ENCODE data around the gene OR1F1.
"Not testable (repeated sequence)": the region's sequence is repeated elsewhere in the genome, so short reads cannot be mapped to it uniquely, and the experiment has no call there.

Gene OR1F1

DNA sequence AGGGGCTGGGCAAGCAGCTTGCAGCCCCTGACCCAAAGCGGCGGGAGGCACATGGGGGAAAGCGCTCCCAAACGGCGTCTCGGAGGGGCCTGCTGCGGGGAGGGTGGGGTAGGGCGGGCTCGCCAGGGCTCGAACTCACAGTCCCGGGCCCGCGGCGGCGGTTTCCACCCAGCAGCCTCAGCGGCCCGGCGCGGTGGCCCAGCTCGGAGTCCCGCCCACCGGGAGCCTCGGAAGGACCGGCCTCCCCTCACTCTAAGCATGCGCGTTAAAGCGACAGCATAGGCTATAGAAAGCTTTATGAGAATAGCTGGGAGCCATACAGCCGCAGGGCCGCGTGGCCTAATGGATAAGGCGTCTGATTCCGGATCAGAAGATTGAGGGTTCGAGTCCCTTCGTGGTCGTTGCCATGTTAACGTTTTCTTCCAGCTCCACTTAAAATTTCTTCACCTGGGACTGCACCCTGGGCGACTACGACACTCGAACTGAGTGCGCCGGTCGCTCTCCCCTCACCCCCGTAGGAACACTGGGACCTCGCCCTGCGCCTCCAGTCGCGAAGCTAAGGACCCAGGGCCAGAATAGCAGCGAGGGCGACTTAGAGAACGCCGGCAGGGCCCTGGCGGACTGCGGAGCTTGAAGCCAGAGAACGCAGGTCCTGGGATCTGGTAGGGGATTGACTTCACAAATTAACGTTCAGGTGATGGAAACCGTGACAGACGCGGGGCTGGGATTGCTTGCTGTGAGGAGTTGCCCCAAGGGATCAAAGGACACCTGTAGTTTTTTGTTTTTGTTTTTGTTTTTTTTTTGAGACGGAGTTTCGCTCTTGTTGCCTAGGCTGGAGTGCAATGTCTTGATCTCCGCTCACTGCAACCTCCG is 37.4 kb upstream of the OR1F1 start:
- peak; percentile 95 for DNase-seq (ENCODE audit: low spot score)

DNA sequence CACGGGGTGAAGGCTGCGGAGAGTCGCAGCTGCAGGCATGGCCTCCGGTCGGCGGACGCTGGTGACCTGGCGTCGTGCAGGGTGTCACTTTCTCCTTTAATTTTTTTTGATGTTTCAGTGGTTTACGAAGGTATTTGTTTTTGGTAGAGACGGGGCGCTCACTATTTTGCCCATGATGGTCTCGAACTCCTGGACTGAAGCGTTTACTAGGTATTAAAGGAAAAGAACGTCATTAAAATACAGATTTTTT is 36.1 kb upstream of the OR1F1 start:
- DNase-seq (ENCODE audit: low spot score) = no peak

DNA sequence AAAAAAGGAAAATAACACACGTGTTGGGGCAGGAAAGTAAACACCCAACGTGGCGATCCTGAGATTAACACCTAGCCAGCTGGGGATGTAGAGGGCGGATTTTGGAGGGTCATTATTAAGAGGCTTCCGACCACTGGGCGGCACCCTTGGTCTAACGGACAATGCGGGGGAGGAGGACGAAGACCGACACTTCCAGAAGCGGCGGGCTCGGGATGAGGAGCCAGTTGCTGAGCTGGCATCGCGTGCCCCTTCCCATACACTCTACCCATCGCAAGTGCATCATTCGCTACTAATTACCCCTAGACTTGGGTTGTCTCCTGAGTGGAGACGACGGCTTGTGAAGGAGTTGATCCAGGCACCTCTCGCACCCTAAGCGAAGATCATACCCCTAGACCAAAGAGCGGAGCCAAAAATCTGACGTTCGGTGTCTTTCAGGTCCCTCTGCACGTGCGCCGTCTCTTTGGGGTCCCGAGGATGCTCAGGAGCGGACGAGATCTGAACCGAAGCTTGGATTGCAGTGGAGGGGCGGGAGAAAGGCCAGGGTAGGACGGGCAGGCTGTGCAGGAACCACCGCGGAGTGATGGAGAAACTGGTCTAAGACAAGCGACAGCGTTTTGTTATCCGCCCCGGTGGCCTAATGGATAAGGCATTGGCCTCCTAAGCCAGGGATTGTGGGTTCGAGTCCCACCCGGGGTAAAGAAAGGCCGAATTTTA is 35.6 kb upstream of the OR1F1 start:
- peak; percentile 30 for DNase-seq (ENCODE audit: low spot score)

DNA sequence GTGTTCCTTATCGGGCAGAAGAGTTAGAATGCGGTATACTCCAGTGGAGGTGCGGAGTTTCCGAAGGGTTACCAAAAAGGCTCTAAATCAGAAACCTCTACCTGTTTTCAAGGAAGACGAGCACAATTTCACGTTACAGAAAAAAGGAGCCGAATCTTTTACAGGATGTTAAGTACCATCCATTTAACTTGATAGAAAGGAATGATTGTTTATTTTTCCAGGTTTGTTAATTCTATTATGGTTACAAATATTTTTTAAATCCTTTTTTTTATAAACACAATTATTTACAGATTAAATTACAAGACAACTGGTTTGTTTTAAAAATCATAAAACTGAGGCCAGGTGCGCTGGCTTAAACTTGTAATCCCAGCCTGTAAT is 35.0 kb upstream of the OR1F1 start:
- no peak for DNase-seq (ENCODE audit: low spot score)

DNA sequence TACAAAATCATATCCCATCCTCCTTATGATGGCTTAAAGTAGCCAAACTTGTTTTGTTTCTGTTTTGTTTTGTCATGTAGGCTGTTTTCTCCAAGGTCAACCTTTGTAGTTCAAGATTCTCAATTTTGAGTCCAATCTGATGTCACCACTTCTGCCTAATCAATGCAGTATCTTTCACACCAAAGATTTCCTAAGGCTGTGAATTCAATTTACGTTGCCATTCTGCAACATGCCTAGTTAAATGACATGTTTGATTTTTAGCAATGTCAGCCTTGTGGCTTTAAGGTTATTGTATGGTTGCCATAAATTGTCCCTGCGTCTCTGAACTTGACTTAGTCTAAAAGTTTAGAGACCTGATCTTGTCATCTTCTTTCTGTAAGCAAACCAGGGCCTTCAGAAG is 32.8 kb upstream of the OR1F1 start:
- no peak for DNase-seq (ENCODE audit: low spot score)

DNA sequence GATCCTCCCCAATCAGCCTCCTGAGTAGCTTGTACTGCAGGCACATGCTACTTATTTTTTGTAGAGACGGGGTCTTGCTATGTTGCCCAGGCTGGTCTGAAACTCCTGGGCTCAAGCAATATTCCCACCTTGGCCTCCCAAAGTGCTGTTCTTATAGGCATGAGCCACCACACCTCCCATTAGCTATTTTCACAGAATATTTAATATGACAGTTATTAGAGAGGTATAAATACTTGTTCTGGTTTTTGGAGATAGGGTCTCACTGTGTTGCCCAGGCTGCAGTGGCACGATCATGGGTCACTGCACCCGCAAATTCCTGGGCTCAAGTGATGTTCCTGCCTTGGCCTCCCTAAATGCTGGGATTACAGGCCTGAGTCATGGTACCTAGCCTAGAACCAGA is 32.0 kb upstream of the OR1F1 start:
- no peak for DNase-seq (ENCODE audit: low spot score)

DNA sequence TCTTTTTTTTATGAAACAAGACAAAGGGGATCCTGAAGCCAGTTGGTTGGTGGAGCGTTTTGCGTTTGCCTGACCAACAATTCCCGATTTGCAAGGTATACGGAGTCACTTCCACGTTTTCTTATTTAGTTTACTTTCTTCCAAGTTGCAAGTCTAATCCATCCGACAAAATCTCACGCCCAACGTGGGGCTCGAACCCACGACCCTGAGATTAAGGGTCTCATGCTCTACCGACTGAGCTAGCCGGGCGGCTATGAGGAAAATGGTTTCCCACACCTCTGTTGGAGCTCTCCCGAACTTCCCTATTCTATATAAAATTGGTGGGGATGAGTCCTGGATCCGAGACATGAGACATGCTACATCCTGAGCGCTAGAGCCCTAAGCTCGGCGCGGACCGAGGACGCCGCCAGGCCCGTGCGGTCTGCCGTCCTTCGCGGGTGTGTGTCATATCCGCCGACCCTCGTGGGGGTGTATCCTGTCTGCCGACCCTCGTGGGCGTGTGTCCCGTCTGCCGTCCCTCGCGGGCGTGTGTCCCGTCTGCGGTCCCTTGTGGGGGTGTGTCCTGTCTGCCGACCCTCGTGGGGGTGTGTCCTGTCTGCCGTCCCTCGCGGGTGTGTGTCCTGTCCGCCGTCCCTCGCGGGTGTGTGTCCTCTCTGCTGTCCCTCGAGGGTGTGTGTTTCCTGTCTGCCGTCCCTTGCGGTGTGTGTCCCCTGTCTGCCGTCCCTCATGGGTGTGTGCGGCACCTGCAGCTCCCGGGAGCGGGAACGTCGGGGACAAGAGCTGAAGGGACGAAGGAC is 30.6 kb upstream of the OR1F1 start:
- DNase-seq (ENCODE audit: low spot score) = peak; percentile 26

DNA sequence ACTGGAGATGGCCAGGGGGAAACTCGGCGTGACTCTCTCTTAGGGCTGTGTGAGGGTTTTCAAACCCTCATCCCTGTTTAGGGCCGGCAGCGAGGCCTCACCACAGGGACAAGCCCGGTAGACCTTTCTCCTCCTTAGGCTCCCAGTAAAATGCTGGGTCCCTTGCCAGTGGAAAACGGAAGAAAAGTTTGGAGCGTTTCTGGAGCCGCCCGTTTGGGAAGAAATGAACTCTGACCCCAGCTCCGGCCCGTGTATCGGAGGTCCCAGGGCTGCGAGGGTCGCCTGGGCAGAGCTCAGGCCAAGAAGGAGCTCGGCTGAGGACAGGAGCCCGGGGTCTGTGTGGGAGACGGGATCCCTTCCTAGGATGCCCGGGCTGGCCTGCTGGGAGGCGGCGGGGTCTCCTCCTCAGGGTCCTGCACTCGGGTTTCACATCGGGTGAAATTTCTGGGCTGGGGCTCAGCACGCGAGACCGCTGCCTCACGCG is 29.9 kb upstream of the OR1F1 start:
- no peak for DNase-seq (ENCODE audit: low spot score)

DNA sequence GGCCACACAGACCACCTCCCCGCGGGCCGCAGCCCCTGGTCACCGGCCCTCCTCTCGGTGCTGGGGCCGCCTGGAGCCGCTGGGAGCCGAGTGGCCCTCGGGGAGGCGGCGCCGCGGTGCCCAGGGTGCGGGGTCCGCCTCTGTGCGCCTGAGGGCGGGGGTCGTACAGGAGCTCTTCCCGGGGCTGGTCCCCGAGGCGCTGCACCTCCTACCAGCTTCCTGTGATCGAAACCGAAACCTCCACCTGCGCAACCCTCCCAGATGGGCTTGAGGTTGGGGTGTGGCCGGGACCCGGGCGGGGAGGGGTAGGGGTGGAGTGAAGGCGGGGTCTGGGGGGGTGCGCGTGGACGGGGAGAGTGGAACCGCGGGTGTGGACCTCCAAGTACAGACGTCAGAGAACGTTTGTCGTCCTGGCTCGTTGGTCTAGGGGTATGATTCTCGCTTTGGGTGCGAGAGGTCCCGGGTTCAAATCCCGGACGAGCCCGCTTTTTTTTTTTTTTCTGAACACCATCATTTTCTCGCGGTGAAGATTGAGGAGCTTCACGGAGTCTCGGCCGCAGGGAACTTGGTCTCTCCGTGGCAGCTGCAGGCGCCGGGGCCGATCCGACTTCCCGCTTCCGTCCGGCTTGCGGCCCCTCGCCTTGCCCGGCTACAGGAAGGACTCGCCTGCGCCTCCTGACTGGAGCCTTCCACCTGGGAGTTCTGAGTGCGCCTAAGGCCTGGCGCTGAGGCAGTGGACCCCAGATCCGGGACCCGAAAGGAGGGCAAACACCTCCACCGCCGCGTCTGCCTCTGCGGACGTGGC is 29.3 kb upstream of the OR1F1 start:
- peak; percentile 90 for DNase-seq (ENCODE audit: low spot score)

DNA sequence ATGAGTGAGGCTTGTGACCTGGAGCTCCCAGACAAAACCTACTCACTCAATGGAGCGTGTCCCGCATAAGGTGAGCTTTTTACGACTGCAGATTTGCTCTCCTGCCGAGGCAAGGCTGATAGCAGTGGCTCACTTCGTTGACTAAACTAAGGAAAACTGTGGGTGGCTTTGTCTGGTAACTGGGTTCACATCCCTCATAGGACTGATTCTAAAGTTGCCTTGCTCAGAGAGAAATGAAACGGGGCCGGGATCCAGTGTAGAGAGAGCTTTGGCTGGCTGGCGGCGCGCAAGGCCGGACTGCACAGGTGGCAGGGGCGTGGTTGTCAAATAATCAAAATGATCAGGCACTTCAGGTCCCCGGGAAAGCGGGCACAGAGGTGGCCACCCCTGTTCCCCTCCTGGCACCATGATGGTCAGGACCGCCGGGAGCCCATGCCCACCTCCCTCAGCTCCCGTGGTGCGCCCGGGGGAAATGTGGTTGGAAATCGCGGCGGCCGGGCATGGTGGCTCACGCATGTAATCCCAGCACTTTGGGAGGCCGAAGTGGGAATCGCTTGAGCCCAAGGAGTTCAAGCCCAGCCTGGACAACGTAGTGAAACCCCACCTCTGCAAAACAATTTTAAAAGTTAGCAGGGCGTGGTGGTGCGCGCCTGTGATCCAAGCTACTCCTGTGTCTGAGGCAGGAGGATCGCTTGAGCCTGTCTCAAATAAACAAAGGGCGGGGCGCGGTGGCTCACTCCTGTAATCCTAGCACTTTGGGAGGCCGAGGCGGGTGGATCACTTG is 26.6 kb upstream of the OR1F1 start:
- no peak for DNase-seq (ENCODE audit: low spot score)

DNA sequence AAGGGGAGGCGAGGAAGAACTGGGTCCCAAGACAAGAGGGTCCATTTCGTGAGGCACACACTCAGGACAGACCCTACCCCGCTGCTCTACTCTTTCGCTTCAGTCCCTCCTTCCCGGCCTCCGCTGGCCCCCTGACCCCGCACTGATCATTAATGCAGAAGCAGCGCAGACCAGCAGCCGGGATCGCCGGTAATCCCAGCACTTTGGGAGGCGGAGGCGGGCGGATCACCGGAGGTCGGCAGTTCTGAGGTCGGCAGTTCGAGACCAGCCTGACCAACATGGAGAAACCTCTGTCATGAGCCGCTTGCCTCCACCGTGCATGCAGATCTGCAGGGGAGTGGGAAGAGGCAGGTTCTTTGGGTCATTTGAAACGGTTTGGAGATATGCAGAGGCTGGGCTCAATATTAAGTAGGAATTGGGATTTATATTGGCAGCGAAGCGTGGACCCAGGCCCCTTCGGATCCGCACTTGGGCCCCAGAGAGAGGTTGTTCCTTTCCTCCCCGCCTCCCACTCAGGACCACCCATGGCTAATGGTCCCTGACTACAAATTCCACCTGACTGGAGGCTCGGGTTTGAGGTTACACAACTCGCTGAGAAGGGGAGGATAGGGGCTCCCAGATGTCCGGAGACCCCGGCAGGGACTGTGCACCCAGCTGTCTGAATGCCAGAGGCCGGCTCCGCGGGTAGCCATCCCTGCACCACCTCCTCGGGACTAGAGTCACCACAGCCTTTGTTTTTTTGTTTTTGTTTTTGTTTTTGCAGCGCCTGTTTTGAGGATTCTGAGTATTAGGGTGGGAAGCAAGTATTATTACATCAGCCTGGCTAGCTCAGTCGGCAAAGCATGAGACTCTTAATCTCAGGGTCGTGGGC is 23.6 kb upstream of the OR1F1 start:
- DNase-seq (ENCODE audit: low spot score) = no peak

DNA sequence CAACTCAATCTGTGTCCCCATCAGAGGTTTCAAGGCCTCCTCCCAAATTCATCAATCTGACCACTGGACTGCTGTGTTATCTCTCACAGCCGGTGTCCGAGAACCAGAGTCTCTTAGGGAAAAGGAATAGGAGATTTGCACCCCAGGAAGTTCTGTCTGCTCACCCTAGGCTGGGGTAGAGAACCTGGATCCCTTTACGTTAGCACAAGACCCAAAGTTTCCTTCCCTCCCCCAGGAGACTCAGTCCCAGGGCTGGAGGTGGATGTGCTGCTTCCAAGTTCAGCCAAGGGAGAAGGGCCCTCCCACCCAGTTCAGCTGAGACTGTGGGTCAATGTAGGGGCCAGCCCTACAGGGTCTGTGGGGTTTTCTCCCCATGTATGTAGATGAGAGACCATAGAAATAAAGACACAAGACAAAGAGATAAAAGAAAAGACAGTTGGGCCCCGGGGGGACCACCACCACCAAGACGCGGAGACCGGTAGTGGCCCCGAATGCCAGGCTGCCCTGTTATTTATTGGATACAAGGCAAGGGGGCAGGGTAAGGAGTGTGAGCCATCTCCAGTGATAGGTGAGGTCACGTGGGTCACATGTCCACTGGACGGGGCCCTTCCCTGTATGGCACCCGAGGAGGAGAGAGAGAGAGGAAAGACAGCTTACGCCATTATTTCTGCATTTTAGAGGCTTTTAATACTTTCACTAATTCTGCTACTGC is 22.7 kb upstream of the OR1F1 start:
- DNase-seq (ENCODE audit: low spot score) = no peak

DNA sequence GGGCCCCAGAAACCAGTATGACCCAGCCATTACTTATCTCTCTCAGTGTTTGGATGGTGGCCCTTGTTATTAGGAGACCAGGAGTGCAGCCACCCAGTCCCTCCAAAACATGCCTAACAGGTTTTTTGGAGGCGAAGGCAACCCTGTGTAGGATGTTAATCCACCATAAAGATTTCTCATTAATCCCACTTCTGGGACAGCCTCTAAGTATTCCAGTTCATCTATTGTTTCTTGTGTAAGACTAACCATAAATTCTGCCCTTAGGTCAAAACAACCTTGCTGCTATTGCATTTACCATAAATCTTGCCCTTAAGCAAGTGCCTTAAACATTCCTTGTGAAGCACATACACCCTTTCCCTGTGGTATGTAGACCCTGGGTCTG is 21.5 kb upstream of the OR1F1 start:
- no peak for DNase-seq (ENCODE audit: low spot score)

DNA sequence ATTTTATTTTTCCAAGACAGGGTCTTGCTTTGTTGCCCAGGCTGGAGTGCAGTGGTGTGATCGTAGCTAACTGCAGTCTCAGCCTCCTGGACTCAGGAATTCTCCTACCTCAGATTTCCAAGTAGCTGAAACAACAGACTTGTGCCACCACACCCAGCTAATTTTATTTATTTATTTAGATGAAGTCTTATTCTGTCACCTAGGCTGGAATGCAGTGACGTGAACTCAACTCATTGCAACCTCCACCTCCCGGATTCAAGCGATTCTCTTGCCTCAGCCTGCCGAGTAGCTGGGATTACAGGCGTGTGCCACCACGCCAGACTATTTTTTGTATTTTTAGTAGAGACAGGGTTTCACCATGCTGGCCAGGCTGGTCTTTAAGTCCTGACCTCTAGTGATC is 19.3 kb upstream of the OR1F1 start:
- DNase-seq (ENCODE audit: low spot score) = not testable (repeated sequence)

DNA sequence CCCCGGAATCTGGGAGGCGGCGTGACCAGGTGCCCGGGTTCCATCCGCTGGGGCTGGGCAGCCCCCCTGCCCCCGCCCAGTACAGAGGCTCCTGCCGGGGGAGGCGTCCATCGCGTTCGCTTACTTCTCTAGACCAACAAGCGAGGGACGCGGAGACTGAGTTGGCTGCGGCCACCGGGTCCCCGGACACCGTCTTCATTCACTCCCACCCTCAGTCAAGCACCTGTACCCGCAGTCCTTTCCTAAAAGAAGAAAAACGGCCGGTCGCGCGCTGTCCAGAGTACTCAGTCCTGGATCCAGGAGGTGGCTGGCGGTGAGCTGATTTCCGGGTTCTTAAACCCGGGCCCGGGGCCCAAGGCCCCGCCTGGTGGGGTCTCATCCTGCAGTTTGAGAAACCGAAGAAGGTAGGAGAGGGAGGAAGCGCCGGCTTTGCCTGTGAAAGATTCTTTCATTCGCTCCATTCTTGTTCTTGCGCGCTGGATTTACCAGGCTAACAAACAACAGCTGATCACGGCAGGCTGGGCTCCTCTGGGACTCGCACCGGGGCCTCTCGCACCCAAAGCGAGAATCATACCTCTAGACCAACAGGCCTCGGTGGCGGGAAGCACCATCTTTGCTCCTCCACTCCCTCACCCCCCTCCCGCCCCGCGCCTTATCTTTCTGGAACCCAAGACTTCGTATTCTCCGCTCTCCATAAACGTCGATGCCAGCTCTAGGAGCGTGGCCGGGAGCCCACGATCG is 17.4 kb upstream of the OR1F1 start:
- no peak for DNase-seq (ENCODE audit: low spot score)

DNA sequence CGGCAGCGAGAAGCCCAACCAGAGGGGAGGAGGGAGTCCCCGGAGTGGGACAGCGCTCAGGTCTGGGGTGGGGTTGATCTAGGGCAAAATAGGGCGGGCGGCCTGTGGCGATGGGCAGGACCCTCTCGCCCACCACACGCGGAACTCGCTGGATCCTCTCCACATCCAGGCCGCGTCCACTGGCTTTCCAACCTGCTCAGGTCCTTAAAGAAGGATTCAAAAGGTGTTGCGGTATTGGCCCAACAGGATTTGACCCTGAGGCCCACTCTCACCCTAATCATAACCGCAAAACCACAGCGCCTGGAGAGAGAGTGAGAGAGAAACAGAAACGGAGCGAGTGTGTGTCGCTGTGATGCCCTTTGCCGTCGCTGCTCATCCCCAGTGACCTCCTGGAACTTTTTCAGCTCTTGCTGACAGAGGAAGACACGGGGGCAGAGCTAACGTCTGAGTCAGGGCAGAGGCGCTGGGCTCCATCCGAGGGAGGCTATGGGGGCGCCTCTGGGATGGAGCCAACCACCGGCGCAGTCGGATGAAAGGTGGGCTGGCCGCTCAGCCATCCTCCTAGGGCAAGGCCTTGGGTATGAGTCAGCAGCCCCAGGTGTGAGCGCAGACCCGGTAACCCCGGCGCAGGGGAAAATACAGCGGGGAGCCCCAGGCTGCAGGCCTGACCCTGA is 16.7 kb upstream of the OR1F1 start:
- DNase-seq (ENCODE audit: low spot score) = peak; percentile 19

DNA sequence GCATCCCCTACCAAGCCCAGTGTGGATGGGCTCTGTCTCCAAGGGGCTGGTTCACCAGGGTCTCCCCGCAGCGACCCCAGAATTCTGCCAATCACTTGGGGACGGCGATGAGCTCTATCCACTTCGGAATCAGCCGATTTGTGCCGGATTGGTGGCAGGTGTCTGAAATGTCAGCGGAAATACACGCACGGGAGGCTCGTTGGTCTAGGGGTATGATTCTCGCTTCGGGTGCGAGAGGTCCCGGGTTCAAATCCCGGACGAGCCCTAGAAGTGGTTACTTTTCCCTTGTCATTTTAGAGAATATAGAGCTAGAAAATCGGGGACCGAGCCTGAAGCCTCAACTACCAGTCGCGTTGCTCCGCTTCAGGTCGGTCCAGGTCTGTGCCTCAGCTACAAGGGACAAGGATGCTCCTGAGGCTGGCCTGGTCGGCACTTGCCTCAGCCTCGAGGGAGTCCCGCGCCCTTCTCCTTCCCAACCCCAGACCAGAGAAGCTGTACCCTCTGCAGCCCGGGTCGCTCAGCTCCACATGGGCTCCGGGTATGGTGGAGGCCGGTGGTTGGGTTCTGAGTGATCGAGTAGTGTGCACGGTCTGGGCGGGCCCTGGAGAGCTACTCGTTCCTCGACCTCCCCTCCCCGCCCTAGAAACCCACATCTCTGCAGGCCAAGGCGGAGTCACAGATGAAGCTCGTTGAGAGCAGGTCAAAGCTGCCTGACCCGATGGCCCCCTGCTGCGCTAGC is 16.0 kb upstream of the OR1F1 start:
- DNase-seq (ENCODE audit: low spot score) = no peak
